Stomach (tissue), 9 donors: ENCODE data around the gene SH3RF2. TPM values are rescaled to one million over a fixed set of nuclear protein-coding genes. Genes with fewer than 3 reads are reported as not detected.
"Not testable (repeated sequence)": the region's sequence is repeated elsewhere in the genome, so short reads cannot be mapped to it uniquely, and the experiment has no call there.

ENCODE experiments used
- DNase-seq, 2 donors: peaks; one replicate each; pipeline versions ENCODE4 v3.0.0 to v3.0.0-alpha.2; 2013 to 2019
- H3K27ac ChIP-seq, 5 donors: fragments of 200-600 bp in 4 of 5; sonication (generic) in 4 of 5; one replicate each; pipeline ENCODE4 v1.5.1; 2013 to 2019; ENCODE audit warnings: mild to moderate bottlenecking in 1 of 5, moderate library complexity in 1 of 5
- H3K27me3 ChIP-seq, 3 donors: fragments of 200-600 bp; sonication (generic); one replicate each; pipeline ENCODE4 v1.5.1; 2017 to 2019; ENCODE audit warnings: mixed run types in 1 of 3
- H3K36me3 ChIP-seq, 4 donors: fragments of 200-600 bp; sonication (generic); 1 replicate in 3 of 4; 2 replicates in 1 of 4; pipeline ENCODE4 v1.5.1; 2016 to 2019
- H3K4me1 ChIP-seq, 4 donors: fragments of 200-600 bp; sonication (generic); one replicate each; pipeline ENCODE4 v1.5.1; 2016 to 2019
- H3K4me3 ChIP-seq, 4 donors: fragments of 200-600 bp; sonication (generic) in 3 of 4; one replicate each; pipeline ENCODE4 v1.5.1; 2016 to 2019; ENCODE audit warnings: mild to moderate bottlenecking in 1 of 4
- H3K9me3 ChIP-seq, 4 donors: fragments of 200-600 bp; sonication (generic); one replicate each; pipeline ENCODE4 v1.5.1; 2016 to 2019
- CTCF ChIP-seq, 7 experiments: fragments of 450-650 bp in 4 of 7; fragments of 200-600 bp in 3 of 7; sonication (generic) in 3 of 7; IDR thresholded peaks; one replicate each; pipeline ENCODE4 v1.5.1; 2016 to 2019; ENCODE audit warnings: antibody characterized with exemption in 7 of 7, control low read depth in 2 of 7, mild to moderate bottlenecking in 1 of 7
- EP300 ChIP-seq: sonication (generic); formaldehyde crosslinking; IDR thresholded peaks from one replicate; pipeline ENCODE4 v1.6.1; 2017; ENCODE audit warnings: antibody characterized with exemption
- POLR2A ChIP-seq, 4 donors: fragments of 450-650 bp; IDR thresholded peaks; one replicate each; pipeline ENCODE4 v1.6.1; 2016; ENCODE audit warnings: antibody characterized with exemption in 4 of 4, control low read depth in 2 of 4, mild to moderate bottlenecking in 1 of 4, moderate library complexity in 1 of 4
- POLR2AphosphoS5 ChIP-seq, 3 donors: sonication (generic); formaldehyde crosslinking; IDR thresholded peaks; one replicate each; pipeline ENCODE4 v1.6.1; 2016; ENCODE audit warnings: antibody characterized with exemption in 3 of 3
- WGBS, 5 donors: extraction: QIAGEN DNeasy Blood & Tissue Kit in 3 of 5; methylation state at CpG; one replicate each; pipeline versions ENCODE4 v1.1.5 to v1.1.7; 2013 to 2018; 5-methylcytosine and 5-hydroxymethylcytosine counted together
- intact Hi-C: fragments of 100-400 bp; cut with DNase I; formaldehyde crosslinking; loops from one replicate; pipeline ENCODE4 v1.15.1; 2023; ENCODE audit warnings: low total_unique reads
- polyA plus RNA-seq, 3 donors: library from polyadenylated mRNA; stranded (reverse); fragments of 200-250 nt; gene quantifications; one replicate each; pipeline ENCODE4 v1.2.3, GENCODE V29; 2013
- total RNA-seq, 5 donors: library from RNA; depleted of rRNA; stranded (reverse); fragments of >200 nt; gene quantifications; one replicate each; pipeline versions ENCODE4 v1.1.0 to v1.2.3, GENCODE V29; 2014 to 2016
- donor health status: healthy with polysubstance abuse.
- donor health status: Bipolar disorder and iron deficiency.
- donor health status: healthy.

The SH3RF2 gene
- total and polyA plus RNA-seq, 8 donors = 20.8 to 62.0 (median 40.7) TPM

- Histone ChIP-seq H3K4me3 (no peak overlapping the region), H3K36me3 (no peaks in the 10 kb centered on the region), H3K9me3 (peaks cover 0 to 15% (median 15%) of the 10 kb centered on the region in 4 donors), H3K27me3 (no peaks in the 10 kb centered on the region), H3K4me1 (no peaks in the 10 kb centered on the region), H3K27ac (no peak overlapping the region)
- TF ChIP-seq EP300 (no peak), POLR2A (IDR thresholded peaks at IDR 0.05) (no peak), CTCF (IDR thresholded peaks at IDR 0.05) (no peak), POLR2AphosphoS5 (IDR thresholded peaks at IDR 0.05) (no peak)
- intact Hi-C loops = no loop called here
- no peak for DNase-seq
- WGBS, 5 donors = 93 to 97% (median 94%) methylated on average over 2 of the region's 2 CpGs
Measured at GRCh38 chr5:145889611-145890010, 46.8 kb upstream of the SH3RF2 start.

- DNase-seq, H3K4me1 ChIP-seq, H3K27ac ChIP-seq, intact Hi-C loops, H3K27me3 ChIP-seq, H3K36me3 ChIP-seq, H3K4me3 ChIP-seq: not testable (repeated sequence)
- WGBS, 5 donors = 83 to 95% (median 93%) methylated on average over 9 to 10 of the region's 10 CpGs
- peaks cover 0 to 15% (median 15%) of the 10 kb centered on the region in 4 donors for H3K9me3 ChIP-seq
Measured at GRCh38 chr5:145891378-145891777, 45.0 kb upstream of the SH3RF2 start.

- no peak for TF ChIP-seq EP300
- no peak for TF ChIP-seq POLR2A (IDR thresholded peaks at IDR 0.05)
- TF ChIP-seq CTCF (IDR thresholded peaks at IDR 0.05) = no peak
- no peak for TF ChIP-seq POLR2AphosphoS5 (IDR thresholded peaks at IDR 0.05)
- no peaks in the 10 kb centered on the region for H3K9me3 ChIP-seq
- DNase-seq = no peak
- no peaks in the 10 kb centered on the region for H3K4me1 ChIP-seq
- H3K4me3 ChIP-seq = no peak overlapping the region
- H3K36me3 ChIP-seq = no peaks in the 10 kb centered on the region
- intact Hi-C loops = no loop called here
- no peak overlapping the region for H3K27ac ChIP-seq
- H3K27me3 ChIP-seq = no peaks in the 10 kb centered on the region
Measured at GRCh38 chr5:145898171-145898570, 38.2 kb upstream of the SH3RF2 start.

- no peaks in the 10 kb centered on the region for H3K27me3 ChIP-seq
- 80 to 93% (median 90%) methylated on average over 1 of the region's 1 CpG for WGBS, 5 donors
- H3K4me3 ChIP-seq = no peak overlapping the region
- DNase-seq = no peak
- no peak for TF ChIP-seq POLR2A (IDR thresholded peaks at IDR 0.05)
- TF ChIP-seq EP300 = no peak
- TF ChIP-seq CTCF (IDR thresholded peaks at IDR 0.05) = no peak
- TF ChIP-seq POLR2AphosphoS5 (IDR thresholded peaks at IDR 0.05) = no peak
- no peak overlapping the region for H3K27ac ChIP-seq
- H3K9me3 ChIP-seq = no peaks in the 10 kb centered on the region
- intact Hi-C loops = no loop called here
- no peaks in the 10 kb centered on the region for H3K36me3 ChIP-seq
- peaks cover 0 to 9% (median 3%) of the 10 kb centered on the region in 4 donors for H3K4me1 ChIP-seq
Measured at GRCh38 chr5:145902421-145902820, 34.0 kb upstream of the SH3RF2 start.

GRCh38 chr5:145903113-145903512 is 33.3 kb upstream of the SH3RF2 start:
- intact Hi-C loops = no loop called here
- Histone ChIP-seq H3K27me3 (no peaks in the 10 kb centered on the region), H3K9me3 (no peaks in the 10 kb centered on the region), H3K4me1 (peaks cover 0 to 9% (median 3%) of the 10 kb centered on the region in 4 donors), H3K27ac (no peak overlapping the region), H3K36me3 (no peaks in the 10 kb centered on the region), H3K4me3 (no peak overlapping the region)
- no peak for DNase-seq
- TF ChIP-seq EP300 (no peak), POLR2A (IDR thresholded peaks at IDR 0.05) (no peak), POLR2AphosphoS5 (IDR thresholded peaks at IDR 0.05) (no peak), CTCF (IDR thresholded peaks at IDR 0.05) (peak in 2 of 7 experiments; percentile 23 to 37)
- WGBS, 5 donors = 84 to 90% (median 86%) methylated on average over 3 of the region's 3 CpGs
